Left hindlimb (tissue), 1 donor: ENCODE measurements around the gene KAT6B.

Experiments used
- DNase-seq: peaks from one replicate; pipeline ENCODE4 v3.0.0-alpha.2; 2018

The KAT6B gene

DNA sequence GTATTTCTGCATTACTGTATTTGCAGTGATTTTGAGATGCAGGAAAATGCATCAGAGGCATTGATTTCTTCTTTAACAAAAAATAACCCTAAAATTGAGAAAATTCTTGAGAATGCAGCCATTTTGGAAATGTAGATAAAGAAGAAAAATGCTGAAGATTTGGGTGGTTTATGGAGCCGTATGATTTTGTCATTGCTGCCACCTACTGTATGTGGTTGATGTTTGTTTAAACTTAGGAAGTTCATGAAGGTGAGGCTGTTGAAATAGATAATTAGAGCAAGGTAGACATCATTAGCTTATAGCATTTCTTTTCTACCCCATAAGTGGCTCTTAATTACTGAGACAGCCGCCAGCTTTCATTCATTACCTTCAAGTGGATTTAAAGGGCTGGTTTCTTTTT, 193.0 kb downstream of the KAT6B start:
- DNase-seq: no peak

DNA sequence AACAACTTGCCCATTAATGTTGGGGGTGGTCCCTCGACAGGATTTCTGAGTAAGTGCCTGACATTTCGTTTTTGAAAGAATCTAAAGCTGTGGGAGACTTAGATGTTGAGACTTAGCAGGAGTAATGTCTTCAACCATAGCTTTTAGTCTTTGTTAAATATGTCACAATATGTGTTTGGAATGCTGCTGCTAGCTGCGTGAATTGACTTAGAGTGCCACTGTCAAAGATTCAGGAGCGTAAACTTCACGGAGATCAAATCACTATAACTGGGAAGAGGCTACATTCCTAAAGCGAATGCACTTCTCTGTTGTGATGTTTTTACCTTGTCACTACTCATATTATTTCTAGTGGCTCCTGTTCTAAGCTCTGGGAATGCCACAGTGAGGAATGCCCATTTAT, 193.8 kb downstream of the KAT6B start:
- DNase-seq: no peak

DNA sequence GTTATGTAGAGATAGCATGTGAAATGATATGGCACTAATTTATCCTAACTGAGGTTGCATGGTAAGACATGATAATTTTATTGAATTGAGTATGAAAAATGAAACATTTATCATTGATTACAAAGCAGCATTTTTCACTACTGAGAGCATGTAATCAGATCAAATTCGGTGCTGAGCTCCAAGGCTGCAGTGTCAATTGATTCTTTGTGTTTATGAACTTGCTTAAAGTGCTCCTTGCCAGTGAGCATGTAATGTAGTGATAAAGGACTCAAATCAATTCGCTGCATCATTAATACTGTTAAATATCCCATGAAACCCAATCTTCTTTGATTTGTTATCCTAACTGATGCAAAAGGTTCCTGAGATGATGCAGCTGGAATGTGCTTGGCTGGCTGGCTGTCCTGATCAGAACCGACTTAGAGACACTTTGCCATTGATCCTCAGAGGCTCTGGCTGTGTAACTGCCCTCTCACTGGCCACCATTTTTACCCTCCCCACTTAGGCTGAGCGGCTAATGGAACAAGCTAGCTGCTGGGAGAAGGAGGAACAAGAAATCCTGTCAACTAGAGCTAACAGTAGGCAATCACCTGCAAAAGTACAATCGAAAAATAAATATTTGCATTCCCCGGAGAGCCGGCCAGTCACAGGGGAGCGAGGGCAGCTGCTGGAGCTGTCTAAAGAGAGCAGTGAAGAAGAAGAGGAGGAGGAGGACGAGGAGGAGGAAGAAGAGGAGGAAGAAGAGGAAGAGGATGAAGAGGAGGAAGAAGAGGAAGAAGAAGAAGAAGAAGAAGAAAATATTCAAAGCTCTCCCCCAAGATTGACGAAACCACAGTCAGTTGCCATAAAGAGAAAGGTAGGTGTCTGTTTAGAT, 195.2 kb downstream of the KAT6B start:
- no peak for DNase-seq

DNA sequence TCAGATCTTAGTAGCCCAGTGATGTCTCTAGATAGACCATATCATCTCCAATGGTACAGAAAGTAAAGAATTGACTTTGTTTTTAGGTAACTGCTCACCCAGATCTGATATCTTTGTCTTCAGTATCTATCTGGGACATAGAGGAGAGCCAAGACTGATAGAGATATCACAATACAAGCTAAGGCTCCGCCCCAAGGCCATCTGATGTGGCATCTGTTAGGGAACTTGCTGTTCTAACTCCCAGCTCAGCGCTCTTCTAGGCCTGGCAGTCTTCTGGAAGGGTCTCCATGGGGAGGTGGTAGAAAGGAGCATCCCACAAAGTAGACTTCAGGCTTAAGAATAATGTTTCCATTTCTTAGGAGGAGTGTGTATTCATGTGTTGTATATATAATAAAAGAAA, 196.7 kb downstream of the KAT6B start:
- no peak for DNase-seq

DNA sequence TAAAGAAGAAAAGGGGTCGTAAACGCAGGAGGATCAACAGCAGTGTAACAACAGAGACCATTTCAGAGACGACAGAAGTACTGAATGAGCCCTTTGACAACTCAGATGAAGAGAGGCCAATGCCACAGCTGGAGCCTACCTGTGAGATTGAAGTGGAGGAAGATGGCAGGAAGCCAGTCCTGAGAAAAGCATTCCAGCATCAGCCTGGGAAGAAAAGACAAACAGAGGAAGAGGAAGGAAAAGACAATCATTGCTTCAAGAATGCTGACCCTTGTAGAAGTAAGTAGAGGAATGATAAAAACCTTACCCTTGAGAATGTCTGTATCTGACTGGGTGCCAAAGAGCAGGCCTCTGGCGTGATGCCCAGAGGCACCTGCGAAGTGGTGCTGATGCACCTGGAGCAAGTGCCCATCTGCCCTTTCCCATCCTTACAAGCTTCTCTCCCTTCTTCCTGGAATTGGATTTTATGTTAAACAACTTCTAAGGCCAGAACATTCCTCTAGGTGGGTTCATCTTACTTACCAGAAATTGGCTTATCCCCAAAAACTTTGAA, 198.6 kb downstream of the KAT6B start:
- DNase-seq: no peak

DNA sequence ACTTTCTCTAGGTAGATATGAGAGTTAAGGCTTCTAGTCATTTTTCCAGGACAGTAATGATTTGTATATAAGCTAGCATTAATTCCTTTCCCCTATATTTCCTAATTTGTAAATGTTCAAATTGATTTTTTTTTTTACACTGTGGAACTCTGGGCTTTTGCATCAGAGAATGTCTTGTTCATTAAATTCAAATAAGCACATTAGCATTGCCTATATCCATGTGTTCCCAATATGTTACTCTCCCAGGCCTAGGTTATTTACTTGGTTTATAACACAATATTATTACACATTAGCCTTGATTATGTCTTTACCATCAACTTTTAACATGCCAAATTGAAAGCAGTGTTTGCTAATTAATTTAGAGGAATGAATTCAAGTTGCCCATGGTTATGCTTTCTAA, 201.6 kb downstream of the KAT6B start:
- no peak for DNase-seq

DNA sequence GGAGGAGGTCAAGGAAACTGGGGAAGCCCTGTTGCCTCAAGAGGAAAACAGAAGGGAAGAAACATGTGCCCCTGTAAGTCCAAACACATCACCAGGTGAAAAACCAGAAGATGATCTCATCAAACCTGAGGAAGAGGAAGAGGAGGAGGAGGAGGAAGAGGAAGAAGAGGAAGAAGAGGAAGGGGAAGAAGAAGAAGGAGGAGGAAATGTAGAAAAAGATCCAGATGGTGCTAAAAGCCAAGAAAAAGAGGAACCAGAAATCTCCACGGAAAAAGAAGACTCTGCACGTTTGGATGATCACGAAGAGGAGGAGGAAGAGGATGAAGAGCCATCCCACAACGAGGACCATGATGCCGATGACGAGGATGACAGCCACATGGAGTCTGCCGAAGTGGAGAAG, 202.3 kb downstream of the KAT6B start:
- no peak for DNase-seq

DNA sequence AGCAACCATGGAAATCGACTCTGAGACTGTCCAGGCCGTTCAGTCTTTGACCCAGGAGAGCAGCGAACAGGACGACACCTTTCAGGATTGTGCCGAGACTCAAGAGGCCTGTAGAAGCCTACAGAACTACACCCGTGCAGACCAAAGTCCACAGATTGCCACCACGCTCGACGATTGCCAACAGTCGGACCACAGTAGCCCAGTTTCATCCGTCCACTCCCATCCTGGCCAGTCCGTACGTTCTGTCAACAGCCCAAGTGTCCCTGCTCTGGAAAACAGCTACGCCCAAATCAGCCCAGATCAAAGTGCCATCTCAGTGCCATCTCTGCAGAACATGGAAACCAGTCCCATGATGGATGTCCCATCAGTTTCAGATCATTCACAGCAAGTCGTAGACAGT, 203.0 kb downstream of the KAT6B start:
- no peak for DNase-seq

DNA sequence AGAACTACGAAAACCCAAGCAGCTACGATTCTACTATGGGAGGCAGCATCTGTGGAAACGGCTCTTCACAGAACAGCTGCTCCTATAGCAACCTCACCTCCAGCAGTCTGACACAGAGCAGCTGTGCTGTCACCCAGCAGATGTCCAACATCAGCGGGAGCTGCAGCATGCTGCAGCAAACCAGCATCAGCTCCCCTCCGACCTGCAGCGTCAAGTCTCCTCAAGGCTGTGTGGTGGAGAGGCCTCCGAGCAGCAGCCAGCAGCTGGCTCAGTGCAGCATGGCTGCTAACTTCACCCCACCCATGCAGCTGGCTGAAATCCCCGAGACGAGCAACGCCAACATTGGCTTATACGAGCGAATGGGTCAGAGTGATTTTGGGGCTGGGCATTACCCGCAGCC, 203.5 kb downstream of the KAT6B start:
- peak; percentile 64 for DNase-seq

DNA sequence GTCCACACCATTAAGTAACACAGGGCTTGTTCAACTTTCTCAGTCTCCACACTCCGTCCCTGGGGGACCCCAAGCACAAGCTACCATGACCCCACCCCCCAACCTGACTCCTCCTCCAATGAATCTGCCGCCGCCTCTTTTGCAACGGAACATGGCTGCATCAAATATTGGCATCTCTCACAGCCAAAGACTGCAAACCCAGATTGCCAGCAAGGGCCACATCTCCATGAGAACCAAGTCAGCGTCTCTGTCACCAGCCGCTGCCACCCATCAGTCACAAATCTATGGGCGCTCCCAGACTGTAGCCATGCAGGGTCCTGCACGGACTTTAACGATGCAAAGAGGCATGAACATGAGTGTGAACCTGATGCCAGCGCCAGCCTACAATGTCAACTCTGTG, 204.0 kb downstream of the KAT6B start:
- no peak for DNase-seq

DNA sequence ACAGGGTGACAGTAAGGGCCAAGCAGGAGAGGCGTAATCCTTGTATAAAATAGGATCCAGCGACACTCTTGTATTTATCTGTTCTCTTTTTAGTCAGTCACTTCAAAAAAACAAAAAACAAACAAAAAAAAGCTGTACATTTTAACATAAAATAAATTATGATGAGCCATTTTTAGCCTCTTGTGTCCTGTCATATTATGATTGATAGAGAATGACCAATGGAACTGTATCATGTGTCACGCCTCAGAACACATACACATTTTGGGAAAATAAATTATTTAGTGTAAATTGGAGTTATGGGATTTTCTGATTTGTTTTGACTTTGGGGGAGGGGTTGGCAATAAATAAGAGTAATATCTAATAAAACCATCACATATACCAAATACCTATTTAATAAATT, 205.7 kb downstream of the KAT6B start:
- no peak for DNase-seq

DNA sequence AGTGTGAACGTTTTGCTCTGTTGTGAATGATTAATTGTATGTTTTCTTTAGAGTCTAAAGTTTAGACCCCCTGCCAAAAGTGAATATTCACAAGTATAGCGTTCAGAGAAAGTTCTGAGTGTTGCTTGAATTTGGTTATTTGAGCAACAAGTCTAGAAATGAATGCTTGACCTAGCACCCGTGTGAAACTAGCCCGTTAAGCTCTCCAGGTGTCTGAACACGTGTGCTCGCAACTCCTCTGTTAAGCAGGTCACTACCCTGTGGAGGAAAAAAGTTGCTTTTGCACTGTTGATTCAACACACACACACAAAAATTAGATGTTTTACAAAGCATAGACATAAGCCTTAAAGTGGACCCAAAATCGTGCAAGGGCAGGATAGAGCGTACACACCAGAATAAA, 206.4 kb downstream of the KAT6B start:
- no peak for DNase-seq

DNA sequence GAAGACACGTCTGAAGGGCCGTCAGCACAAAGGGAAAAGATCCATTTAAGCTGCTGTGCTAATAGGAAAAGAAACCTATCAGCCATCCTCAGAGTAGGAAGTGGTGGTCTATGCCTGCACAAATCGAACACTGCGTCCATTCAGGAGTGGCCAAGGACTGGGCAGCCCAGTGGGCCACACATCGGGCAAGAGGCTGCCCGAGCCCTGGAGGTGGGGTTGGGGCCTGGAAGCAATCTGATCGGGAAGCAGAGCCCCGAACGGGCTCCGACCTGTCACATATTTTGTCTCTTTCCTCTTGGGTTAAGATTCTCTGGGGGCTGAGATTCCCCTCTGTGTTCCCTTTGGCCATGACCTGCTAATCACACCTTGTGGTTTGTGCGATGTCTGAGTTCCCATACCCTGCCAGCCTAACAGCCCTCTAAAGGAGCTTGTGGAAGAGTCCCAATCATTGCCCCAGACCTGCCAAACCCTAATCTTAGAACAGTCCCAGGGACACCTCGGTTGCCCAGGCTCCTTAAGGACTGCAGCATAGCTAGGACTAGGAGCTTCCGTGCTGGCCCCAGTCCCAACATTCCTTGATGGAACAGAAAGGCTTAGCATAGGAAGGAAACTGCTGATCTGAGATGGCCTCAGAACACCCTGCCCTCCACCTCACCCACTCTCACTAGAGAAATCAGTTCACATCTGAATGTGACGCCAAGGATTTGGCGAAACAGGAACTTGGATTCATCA, 207.2 kb downstream of the KAT6B start:
- no peak for DNase-seq

DNA sequence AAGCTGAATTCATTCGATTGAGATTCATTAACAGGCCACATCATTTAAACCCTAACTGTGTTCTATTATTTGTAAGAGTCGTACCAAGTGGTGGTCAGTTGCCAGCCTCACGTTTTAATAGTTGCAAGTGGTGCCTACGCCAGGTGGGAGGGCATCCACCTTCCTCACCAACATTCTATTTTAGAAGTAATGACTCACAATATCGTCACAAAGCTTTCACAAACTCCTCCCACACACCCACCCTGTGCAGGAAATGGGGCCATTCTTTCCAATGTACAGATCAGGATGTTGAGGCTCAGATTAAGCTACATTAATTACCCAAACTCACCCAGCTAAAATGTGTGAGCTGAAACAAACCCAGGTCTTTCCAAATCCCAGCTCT, 207.7 kb downstream of the KAT6B start:
- no peak for DNase-seq

DNA sequence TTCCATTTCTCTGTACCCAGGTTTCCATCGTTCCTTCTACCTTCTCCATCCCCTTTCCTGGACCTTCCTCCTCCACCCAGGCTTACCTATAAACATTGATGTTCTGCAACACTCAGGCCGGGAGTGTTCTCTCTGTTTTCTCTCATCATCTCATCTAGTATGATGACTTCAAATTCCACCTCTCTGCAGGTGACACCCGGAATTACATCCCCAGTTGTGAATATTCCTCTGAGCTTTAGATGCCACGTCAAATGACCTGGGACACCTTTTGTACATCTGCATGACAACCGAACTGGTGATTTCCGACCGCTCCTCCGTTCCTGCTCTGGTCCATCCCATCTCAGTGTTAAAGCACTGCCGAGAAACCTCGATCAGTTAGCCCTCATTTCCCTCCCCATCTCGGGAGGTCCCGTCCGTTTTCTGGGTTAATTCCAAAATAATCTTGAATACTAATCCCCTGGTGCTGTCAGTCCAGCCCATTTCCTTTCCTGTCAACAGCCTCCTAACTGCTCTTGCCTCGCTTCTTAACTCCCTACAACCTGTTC, 208.4 kb downstream of the KAT6B start:
- DNase-seq: no peak

DNA sequence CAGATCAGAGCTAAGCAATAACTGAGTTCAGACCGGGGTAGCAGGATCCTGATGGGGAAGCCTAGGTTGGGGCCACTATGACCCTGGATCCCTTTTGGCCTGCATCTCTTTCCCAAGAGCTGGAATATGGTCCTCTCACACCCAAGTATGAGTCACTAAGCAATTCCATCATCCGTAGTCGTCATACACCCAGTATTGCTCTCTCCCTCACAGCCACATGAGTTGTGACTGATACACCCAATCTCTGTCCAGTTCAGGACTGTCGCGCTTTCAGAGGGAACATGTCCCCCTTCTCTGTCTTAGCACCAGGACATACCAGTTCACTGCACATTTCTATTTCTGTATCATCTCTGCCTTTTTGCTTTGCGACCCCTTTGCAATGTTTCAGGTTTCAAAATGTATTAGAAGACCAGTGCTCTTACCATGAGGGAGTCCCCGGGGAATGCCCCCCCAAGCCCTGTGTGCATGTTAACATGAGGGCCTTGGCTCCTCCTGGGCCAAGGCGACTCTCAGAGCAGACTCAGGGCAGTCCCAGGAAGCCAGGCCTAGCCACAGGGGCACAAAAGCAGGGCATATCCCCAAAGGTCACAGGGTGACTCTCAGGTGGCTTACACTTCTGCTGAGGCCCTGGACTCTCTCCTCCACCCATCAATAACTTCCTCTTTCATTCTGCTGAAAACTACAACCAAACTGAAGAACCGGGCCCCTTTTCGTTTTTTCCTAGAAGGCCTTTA, 209.7 kb downstream of the KAT6B start:
- no peak for DNase-seq

DNA sequence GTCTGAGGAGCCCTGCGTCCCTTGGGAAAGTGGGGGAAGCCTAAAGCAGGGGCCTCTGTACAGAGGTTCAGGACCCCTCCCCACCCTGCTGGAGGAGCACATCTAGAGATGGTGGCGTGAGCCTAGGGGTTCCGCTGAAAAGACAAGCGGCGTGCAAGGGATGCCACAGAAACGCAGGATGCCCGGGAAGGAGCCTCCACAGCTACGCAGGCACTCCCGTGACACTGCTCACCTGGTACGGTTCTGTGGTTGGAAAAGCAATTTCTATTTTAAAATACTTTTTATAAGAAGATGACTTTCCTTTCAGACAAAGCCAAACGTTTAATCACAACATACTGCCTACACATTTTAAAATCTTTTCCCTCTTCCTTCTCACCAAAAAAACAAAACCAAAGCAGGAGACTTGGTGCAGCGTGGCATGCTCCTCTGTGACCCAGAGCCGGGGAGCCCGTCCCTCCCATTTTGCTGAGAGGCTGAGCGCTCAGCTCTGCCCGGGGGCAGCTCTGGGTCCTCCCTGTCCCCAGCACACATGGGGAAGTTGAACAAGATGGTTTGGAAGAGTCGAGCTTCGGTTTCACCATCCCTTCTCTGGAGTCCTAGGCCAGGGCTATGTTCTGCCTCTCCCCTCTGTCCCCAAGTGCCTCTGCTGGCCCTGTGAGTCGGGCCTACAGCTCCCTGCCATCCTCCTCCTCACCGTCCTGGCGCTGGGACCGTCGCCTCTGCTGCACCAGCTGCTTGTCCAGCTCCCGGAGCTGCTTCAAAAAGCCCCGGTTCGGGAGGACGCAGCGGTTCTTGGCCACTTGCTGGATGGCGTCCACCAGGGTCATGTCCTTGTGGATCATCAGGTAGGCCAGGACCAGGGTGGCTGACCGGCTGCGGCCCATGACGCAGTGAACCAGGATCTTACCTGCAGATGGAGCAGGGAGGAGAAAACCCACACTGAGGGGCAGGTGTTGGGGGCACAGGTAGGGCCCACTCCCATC, 211.1 kb downstream of the KAT6B start:
- DNase-seq: no peak

DNA sequence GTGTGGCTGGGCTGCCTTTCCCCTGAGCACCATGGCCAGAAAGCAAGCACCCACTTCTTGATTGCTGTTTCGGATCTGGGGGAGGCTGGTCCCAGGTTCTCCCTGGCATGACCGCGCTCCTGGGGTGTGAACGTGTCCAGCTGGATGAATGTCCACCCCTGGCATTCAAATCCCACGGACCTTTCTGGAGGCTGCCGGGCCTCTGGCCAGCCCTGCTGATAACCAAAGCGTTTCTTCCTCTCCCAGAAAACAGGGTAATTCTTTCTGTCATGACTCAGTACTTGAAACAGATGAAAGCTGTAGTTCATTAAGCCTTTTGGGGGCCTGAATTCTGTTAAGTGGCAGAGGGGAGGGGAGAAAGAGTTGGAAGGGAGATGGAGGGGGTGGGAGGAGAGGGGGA, 211.9 kb downstream of the KAT6B start:
- no peak for DNase-seq

DNA sequence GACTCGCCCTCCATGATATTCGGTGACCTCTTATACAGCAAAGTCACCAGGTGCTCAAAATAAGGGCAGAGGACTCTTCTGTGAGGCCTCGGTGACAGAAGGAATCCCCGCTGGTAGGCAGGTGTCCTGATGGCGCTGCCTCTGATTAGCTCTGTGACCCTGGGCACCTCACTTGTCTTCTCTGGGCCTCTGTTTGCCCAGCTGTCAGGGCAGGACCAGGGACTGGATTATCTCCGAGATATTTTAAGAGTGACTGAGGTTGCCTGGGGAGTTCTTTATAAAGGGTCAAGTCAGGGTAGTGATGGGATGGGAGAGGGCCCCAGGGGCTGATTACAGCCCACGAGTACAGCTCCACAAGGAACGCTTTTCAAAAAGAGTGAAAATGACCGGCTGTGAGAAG, 214.2 kb downstream of the KAT6B start:
- DNase-seq: no peak

DNA sequence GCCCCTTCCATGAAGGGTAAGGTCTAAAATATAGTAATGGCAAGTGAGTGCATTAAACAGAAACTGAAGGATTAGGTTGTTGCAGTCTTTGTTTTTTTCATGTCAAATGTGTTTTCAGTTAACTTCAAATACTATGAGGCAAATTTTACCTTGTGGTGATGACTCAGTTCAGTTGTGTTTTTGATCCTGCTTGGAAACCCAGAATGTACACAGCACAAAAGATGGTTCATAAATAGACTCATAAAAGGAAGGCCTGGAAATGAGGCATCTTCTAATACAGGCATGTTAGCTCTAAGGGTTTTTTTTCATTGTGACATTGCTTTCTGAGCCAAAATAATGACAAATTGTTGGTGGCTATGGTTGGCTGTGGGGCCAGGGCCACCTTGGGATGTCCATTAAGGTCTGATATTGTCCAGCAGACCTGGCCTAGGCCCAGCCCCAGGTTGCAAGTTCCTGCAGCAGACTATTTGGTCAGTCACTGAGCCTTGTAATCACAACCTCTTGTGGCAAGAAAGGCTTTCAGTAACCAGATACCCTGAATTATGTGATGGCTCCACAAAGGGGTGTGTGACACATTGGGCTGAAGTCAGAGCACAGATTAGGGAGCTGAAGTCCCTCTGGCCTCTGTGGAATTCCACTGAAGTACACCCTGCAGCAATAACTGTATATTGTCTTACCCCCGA, 216.0 kb downstream of the KAT6B start:
- DNase-seq: no peak
